BJ (cell line): ENCODE measurements around the gene OGN. TPM values are rescaled to one million over a fixed set of nuclear protein-coding genes. Genes with fewer than 3 reads are reported as not detected.

Experiments used
- CTCF ChIA-PET: fragments of 350-600 bp; formaldehyde crosslinking; extraction: SDS; loops from one replicate; lab custom pipeline; 2021; ENCODE audit warnings: antibody characterized with exemption, inconsistent platforms; lab: Yijun Ruan, JAX
- POLR2A ChIA-PET: fragments of 300-600 bp; sonication (Branson Sonifier 250); formaldehyde crosslinking; extraction: SDS; loops from one replicate; lab custom pipeline; 2021; ENCODE audit warnings: antibody characterized with exemption; lab: Charles Lee
- DNase-seq: peaks from one replicate; pipeline ENCODE4 v3.0.0-alpha.2; 2011; ENCODE audit warnings: low read depth
- H3K27me3 ChIP-seq: 2 replicates; pipeline ENCODE4 v1.6.0; 2011; ENCODE audit warnings: low read length; ENCODE audit not compliant: control insufficient read depth, insufficient read depth
- H3K36me3 ChIP-seq: 2 replicates; pipeline ENCODE4 v1.5.1; 2011; ENCODE audit warnings: low read length; ENCODE audit not compliant: control insufficient read depth, insufficient read depth
- H3K4me3 ChIP-seq: 2 replicates; pipeline ENCODE4 v1.5.1; 2011; ENCODE audit warnings: low read depth, mild to moderate bottlenecking, control low read depth, low read length
- CTCF ChIP-seq: IDR thresholded peaks from 2 replicates; pipeline ENCODE4 v1.5.1; 2011; ENCODE audit warnings: low read depth, mild to moderate bottlenecking, control low read depth, inconsistent platforms, low read length, moderate library complexity; ENCODE audit not compliant: insufficient read depth
- polyA plus RNA-seq: library from polyadenylated mRNA; depleted of rRNA; stranded (reverse); fragments of >200 nt; gene quantifications from 2 replicates; pipeline ENCODE4 v1.2.3, GENCODE V29; 2011

OGN gene
- polyA plus RNA-seq, 1 experiment, result not detected

GRCh38 chr9:92429836-92430235 lies 25.5 kb upstream of the OGN start:
- Histone ChIP-seq H3K36me3 (no peaks in the 10 kb centered on the region), H3K4me3 (no peak overlapping the region), H3K27me3 (no peaks in the 10 kb centered on the region)
- CTCF ChIA-PET, result no interaction called here
- TF ChIP-seq CTCF, result no peak
- POLR2A ChIA-PET, result no interaction called here
- DNase-seq, result no peak

GRCh38 chr9:92426501-92427145 lies 22.2 kb upstream of the OGN start:
- ChIA-PET CTCF (no interaction called here), POLR2A (no interaction called here)
- no peak for DNase-seq
- H3K27me3 ChIP-seq, result no peaks in the 10 kb centered on the region
- TF ChIP-seq CTCF, result no peak
- no peaks in the 10 kb centered on the region for H3K36me3 ChIP-seq
- H3K4me3 ChIP-seq, result no peak overlapping the region

GRCh38 chr9:92425474-92425873 lies 21.1 kb upstream of the OGN start:
- Histone ChIP-seq H3K27me3 (no peaks in the 10 kb centered on the region), H3K36me3 (no peaks in the 10 kb centered on the region), H3K4me3 (no peak overlapping the region)
- ChIA-PET CTCF (interaction anchor here (1.0 kb wide), 2 partner anchors 100 to 226 kb away, joined by 3 read pairs; partner anchors contain the start of genes CENPP and NOL8), POLR2A (interaction anchor here (0.7 to 0.8 kb wide), 2 partner anchors 39 to 534 kb away, joined by 3 to 4 read pairs; no protein-coding TSS in a partner anchor)
- no peak for TF ChIP-seq CTCF
- DNase-seq, result peak; percentile 59

- ChIA-PET CTCF (interaction anchor here (0.7 kb wide), 1 partner anchor 184 kb away, joined by 4 read pairs; no protein-coding TSS in a partner anchor), POLR2A (no interaction called here)
- peak; percentile 85 for DNase-seq
- Histone ChIP-seq H3K27me3 (no peaks in the 10 kb centered on the region), H3K36me3 (no peaks in the 10 kb centered on the region), H3K4me3 (no peak within 1 kb of the TSS)
- no peak for TF ChIP-seq CTCF
These were observed 20.0 kb upstream of the OGN start, which contains the start of gene OMD for GRCh38 chr9:92424340-92424739. OMD (minus strand) TSS chr9:92424471; CDS start chr9:92417558, 6,913 bp downstream.

- H3K36me3 ChIP-seq, result no peaks in the 10 kb centered on the region
- TF ChIP-seq CTCF, result no peak
- DNase-seq, result no peak
- no peak overlapping the region for H3K4me3 ChIP-seq
- no peaks in the 10 kb centered on the region for H3K27me3 ChIP-seq
- ChIA-PET POLR2A (no interaction called here), CTCF (no interaction called here)
These were observed 19.2 kb upstream of the OGN start for GRCh38 chr9:92423612-92424011.
